ENCODE data around the gene HUWE1. TPM values are rescaled to one million over a fixed set of nuclear protein-coding genes. Genes with fewer than 3 reads are reported as not detected.
A peak's percentile ranks its signal among the peaks of the same experiment; 100 is the strongest.
"Not testable (repeated sequence)": the region's sequence is repeated elsewhere in the genome, so short reads cannot be mapped to it uniquely, and the experiment has no call there.

HUWE1 gene
- total and polyA plus RNA-seq, 2 donors from 2014 or later = 34.2 to 203 TPM

DNA sequence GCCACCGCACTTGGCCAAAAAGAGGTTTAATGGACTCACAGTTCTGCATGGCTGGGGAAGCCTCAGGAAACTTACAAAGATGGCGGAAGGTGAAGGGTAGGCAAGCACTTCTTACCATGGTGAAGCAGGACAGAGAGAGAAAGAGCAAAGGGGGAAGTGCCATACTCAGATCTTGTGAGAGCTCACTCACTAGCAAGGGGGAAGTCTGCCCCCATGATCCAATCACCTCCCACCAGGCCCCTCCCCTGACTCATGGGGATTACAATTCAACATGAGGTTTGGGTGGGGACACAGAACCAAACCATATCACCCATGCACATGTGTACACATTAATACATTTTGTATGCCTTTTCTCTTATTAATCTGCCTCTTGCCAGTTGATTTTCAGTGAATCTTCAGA, 175.2 kb downstream of the HUWE1 start:
- H3K36me3 ChIP-seq (ENCODE audit: control insufficient read depth in 2 of 3, insufficient read depth in 3 of 3, low read length in 3 of 3) = no peaks in the 10 kb centered on the region
- no peak overlapping the region for H3K4me3 ChIP-seq (ENCODE audit: low read length in 3 of 3)
- TF ChIP-seq, protein P1, sequence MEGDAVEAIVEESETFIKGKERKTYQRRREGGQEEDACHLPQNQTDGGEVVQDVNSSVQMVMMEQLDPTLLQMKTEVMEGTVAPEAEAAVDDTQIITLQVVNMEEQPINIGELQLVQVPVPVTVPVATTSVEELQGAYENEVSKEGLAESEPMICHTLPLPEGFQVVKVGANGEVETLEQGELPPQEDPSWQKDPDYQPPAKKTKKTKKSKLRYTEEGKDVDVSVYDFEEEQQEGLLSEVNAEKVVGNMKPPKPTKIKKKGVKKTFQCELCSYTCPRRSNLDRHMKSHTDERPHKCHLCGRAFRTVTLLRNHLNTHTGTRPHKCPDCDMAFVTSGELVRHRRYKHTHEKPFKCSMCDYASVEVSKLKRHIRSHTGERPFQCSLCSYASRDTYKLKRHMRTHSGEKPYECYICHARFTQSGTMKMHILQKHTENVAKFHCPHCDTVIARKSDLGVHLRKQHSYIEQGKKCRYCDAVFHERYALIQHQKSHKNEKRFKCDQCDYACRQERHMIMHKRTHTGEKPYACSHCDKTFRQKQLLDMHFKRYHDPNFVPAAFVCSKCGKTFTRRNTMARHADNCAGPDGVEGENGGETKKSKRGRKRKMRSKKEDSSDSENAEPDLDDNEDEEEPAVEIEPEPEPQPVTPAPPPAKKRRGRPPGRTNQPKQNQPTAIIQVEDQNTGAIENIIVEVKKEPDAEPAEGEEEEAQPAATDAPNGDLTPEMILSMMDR (IDR thresholded peaks at IDR 0.05; ENCODE audit: borderline replicate concordance, extremely low read depth, insufficient read depth) = no peak
- H3K4me1 ChIP-seq (ENCODE audit: control insufficient read depth in 2 of 3, insufficient read depth in 2 of 3, low read depth in 1 of 3, low read length in 3 of 3) = no peaks in the 10 kb centered on the region
- FAIRE-seq (no peak), DNase-seq (no peak)
- no peaks in the 10 kb centered on the region for H3K9me3 ChIP-seq (ENCODE audit: control insufficient read depth in 2 of 3, insufficient read depth in 1 of 3, low read length in 3 of 3)
- H3K27me3 ChIP-seq (ENCODE audit: control insufficient read depth, insufficient read depth, low read length) = no peaks in the 10 kb centered on the region
- intact Hi-C loops (cut with DNase I) = no loop called here
- H3K9ac ChIP-seq (ENCODE audit: low read length in 3 of 3) = no peak overlapping the region
- no peak overlapping the region for H3K27ac ChIP-seq (ENCODE audit: low read depth in 2 of 2, low read length in 2 of 2)

DNA sequence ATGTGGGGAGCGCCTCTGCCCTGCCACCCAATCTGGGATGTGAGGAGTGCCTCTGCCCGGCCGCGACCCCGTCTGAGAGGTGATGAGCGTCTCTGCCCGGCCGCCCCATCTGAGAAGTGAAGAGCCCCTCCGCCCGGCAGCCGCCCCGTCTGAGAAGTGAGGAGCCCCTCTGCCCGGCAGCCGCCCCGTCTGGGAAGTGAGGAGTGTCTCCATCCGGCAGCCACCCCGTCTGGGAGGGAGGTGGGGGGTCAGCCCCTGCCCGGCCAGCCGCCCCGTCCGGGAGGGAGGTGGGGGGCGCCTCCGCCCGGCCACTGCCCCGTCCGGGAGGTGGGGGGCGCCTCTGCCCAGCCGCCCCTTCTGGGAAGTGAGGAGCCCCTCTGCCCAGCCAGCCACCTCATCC, 182.5 kb downstream of the HUWE1 start:
- H3K36me3 ChIP-seq (ENCODE audit: control insufficient read depth in 2 of 3, insufficient read depth in 3 of 3, low read length in 3 of 3); H3K27ac ChIP-seq (ENCODE audit: low read depth in 2 of 2, low read length in 2 of 2); H3K27me3 ChIP-seq (ENCODE audit: control insufficient read depth, insufficient read depth, low read length); H3K4me3 ChIP-seq (ENCODE audit: low read length in 3 of 3); H3K9me3 ChIP-seq (ENCODE audit: control insufficient read depth in 2 of 3, insufficient read depth in 1 of 3, low read length in 3 of 3); H3K4me1 ChIP-seq (ENCODE audit: control insufficient read depth in 2 of 3, insufficient read depth in 2 of 3, low read depth in 1 of 3, low read length in 3 of 3); H3K9ac ChIP-seq (ENCODE audit: low read length in 3 of 3); intact Hi-C loops (cut with DNase I); FAIRE-seq; DNase-seq: not testable (repeated sequence)

DNA sequence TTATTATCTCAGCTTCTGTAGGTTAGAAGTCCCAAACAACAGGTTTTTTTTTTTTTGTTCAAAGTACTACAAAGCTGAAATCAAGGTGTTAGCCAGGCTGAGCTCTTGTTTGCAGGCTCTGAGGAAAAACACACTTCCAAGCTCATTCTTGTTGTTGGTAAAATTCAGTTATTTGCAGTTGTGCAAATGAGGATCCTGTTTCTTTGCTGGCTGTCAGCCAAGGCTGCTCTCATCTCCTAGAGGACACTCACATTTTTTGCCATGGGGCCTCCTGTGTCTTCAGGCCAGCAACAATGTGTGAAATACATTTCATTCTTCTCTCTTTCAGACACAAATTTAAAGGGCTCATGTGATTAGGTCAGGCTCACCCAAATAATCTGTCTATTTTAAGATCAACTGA, 192.1 kb downstream of the HUWE1 start:
- no peak overlapping the region for H3K9ac ChIP-seq (ENCODE audit: low read length in 3 of 3)
- H3K4me1 ChIP-seq (ENCODE audit: control insufficient read depth in 2 of 3, insufficient read depth in 2 of 3, low read depth in 1 of 3, low read length in 3 of 3) = no peaks in the 10 kb centered on the region
- intact Hi-C loops (cut with DNase I) = no loop called here
- H3K27me3 ChIP-seq (ENCODE audit: control insufficient read depth, insufficient read depth, low read length) = no peaks in the 10 kb centered on the region
- H3K27ac ChIP-seq (ENCODE audit: low read depth in 2 of 2, low read length in 2 of 2) = no peak overlapping the region
- DNase-seq (peak in 2 of 5 donors; percentile 11 to 12), FAIRE-seq (no peak)
- H3K9me3 ChIP-seq (ENCODE audit: control insufficient read depth in 2 of 3, insufficient read depth in 1 of 3, low read length in 3 of 3) = no peaks in the 10 kb centered on the region
- no peaks in the 10 kb centered on the region for H3K36me3 ChIP-seq (ENCODE audit: control insufficient read depth in 2 of 3, insufficient read depth in 3 of 3, low read length in 3 of 3)
- TF ChIP-seq, protein P1 (IDR thresholded peaks at IDR 0.05; ENCODE audit: borderline replicate concordance, extremely low read depth, insufficient read depth) = no peak
- no peak overlapping the region for H3K4me3 ChIP-seq (ENCODE audit: low read length in 3 of 3)

GRCh38 chrX:53486285-53486684, 200.2 kb downstream of the HUWE1 start:
- H3K27me3 ChIP-seq (ENCODE audit: control insufficient read depth, insufficient read depth, low read length) = peaks cover 5% of the 10 kb centered on the region
- H3K9me3 ChIP-seq (ENCODE audit: control insufficient read depth in 2 of 3, insufficient read depth in 1 of 3, low read length in 3 of 3) = no peaks in the 10 kb centered on the region
- no peak overlapping the region for H3K9ac ChIP-seq (ENCODE audit: low read length in 3 of 3)
- TF ChIP-seq, protein P1 (IDR thresholded peaks at IDR 0.05; ENCODE audit: borderline replicate concordance, extremely low read depth, insufficient read depth) = no peak
- no peak overlapping the region for H3K27ac ChIP-seq (ENCODE audit: low read depth in 2 of 2, low read length in 2 of 2)
- H3K4me3 ChIP-seq (ENCODE audit: low read length in 3 of 3) = no peak overlapping the region
- no peak for FAIRE-seq
- no peak for DNase-seq
- no peaks in the 10 kb centered on the region for H3K4me1 ChIP-seq (ENCODE audit: control insufficient read depth in 2 of 3, insufficient read depth in 2 of 3, low read depth in 1 of 3, low read length in 3 of 3)
- intact Hi-C loops (cut with DNase I) = no loop called here
- H3K36me3 ChIP-seq (ENCODE audit: control insufficient read depth in 2 of 3, insufficient read depth in 3 of 3, low read length in 3 of 3) = no peaks in the 10 kb centered on the region
